Fibroblast of the aortic adventitia (primary cell): ENCODE results near the gene ARHGEF12. TPM values are rescaled to one million over a fixed set of nuclear protein-coding genes. Genes with fewer than 3 reads are reported as not detected.

Experiments used
- DNase-seq: peaks from one replicate; pipeline ENCODE4 v3.0.0-alpha.2; 2010; ENCODE audit warnings: low read depth
- H3K4me3 ChIP-seq: 2 replicates; pipeline ENCODE4 v1.5.1; 2011; ENCODE audit warnings: low read depth, mild to moderate bottlenecking, control low read depth, low read length, moderate library complexity
- total RNA-seq: library from RNA; depleted of rRNA; stranded (reverse); fragments of >200 nt; gene quantifications from 2 replicates; pipeline ENCODE4 v1.2.3, GENCODE V29; 2012; ENCODE audit warnings: low replicate concordance
- TF ChIP-seq, protein P1 (sequence below): IDR thresholded peaks from 2 replicates; pipeline ENCODE4 v1.5.1; 2011; ENCODE audit warnings: mild to moderate bottlenecking, low read length, control low read depth, inconsistent platforms; ENCODE audit not compliant: insufficient read depth

ARHGEF12 gene
- total RNA-seq, 1 donor = 103 TPM

GRCh38 chr11:120365512-120365911 is 29.3 kb downstream of the ARHGEF12 start:
- no peak overlapping the region for H3K4me3 ChIP-seq
- DNase-seq = no peak
- TF ChIP-seq, protein P1, sequence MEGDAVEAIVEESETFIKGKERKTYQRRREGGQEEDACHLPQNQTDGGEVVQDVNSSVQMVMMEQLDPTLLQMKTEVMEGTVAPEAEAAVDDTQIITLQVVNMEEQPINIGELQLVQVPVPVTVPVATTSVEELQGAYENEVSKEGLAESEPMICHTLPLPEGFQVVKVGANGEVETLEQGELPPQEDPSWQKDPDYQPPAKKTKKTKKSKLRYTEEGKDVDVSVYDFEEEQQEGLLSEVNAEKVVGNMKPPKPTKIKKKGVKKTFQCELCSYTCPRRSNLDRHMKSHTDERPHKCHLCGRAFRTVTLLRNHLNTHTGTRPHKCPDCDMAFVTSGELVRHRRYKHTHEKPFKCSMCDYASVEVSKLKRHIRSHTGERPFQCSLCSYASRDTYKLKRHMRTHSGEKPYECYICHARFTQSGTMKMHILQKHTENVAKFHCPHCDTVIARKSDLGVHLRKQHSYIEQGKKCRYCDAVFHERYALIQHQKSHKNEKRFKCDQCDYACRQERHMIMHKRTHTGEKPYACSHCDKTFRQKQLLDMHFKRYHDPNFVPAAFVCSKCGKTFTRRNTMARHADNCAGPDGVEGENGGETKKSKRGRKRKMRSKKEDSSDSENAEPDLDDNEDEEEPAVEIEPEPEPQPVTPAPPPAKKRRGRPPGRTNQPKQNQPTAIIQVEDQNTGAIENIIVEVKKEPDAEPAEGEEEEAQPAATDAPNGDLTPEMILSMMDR = no peak

DNA sequence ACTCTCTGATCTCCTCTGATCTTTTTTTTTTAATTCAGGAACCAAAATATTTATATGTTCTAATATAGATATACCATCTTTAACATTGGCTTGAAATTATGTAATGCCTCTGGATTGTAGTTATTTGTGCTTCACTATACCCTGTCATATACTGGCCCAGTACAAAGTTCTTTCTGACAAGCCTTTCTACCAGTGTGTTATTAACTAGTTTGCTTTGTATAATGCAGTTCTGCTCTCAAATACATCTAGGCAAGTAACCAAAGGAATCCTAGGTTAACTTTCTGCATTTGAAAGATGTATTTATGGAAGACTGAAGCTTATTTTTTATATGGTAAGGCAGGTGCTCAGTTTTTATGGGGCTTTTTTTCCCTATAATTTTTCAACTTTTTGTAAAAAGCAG is 36.1 kb downstream of the ARHGEF12 start:
- no peak overlapping the region for H3K4me3 ChIP-seq
- TF ChIP-seq, protein P1 = no peak
- no peak for DNase-seq

DNA sequence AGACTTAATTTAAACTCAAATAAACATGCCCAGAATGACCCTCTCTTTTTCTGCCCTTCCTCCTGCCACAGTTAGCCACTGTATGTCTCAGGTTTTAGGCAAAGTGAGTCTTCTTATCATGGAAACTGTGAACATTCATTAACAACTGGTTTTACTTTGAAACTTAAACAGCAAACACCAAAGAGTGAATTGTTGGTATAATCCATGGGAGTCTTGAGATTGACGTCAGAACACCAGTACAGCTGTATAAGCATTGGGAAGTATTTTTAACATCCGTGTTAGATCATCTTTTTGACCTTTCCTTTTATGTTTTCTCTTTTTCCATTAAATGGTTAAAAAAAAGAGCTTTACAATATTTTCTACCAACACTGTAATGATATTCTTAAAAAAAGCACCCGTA is 38.9 kb downstream of the ARHGEF12 start:
- no peak for DNase-seq
- TF ChIP-seq, protein P1 = no peak
- no peak overlapping the region for H3K4me3 ChIP-seq

GRCh38 chr11:120376547-120377182 is 40.5 kb downstream of the ARHGEF12 start:
- no peak for DNase-seq
- TF ChIP-seq, protein P1 = no peak
- H3K4me3 ChIP-seq = no peak overlapping the region

DNA sequence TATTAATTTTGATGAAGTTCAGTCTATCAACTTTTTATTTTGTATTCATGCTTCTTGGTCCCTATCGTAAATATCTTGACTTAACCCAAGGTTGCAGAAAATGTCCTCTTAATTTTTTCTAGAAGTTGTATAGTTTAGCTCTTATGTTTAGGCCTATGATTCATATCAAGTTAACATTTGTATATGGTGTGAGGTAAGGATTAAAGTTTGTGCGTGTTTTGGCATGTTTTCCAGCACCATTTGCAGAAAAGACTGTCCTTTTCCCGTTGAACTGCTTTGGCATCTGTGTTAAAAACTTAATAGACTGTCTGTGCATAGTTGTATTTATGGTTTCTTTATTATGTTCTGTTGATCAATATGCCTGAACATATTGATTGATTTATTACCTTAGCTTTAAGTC is 42.3 kb downstream of the ARHGEF12 start:
- no peak for DNase-seq
- TF ChIP-seq, protein P1 = no peak
- H3K4me3 ChIP-seq = no peak overlapping the region

GRCh38 chr11:120381401-120381800 is 45.2 kb downstream of the ARHGEF12 start:
- no peak overlapping the region for H3K4me3 ChIP-seq
- TF ChIP-seq, protein P1 = no peak

More at GRCh38 chr11:120381401-120381800, 45.2 kb downstream of the ARHGEF12 start:
- DNase-seq = no peak
